H1 (cell line): ENCODE data around the gene F5.

ENCODE experiments used
- ATF2 ChIP-seq: IDR thresholded peaks from 2 replicates; pipeline ENCODE4 v1.6.1; 2012; ENCODE audit warnings: low read length, inconsistent platforms
- CTCF ChIP-seq, 3 experiments: IDR thresholded peaks; 1 replicate in 2 of 3; 2 replicates in 1 of 3; pipeline versions ENCODE4 v1.5.1 to v1.6.1; 2011; ENCODE audit warnings: low read length in 3 of 3, mild to moderate bottlenecking in 3 of 3, inconsistent platforms in 2 of 3, low read depth in 1 of 3, moderate library complexity in 1 of 3; ENCODE audit not compliant: insufficient read depth in 1 of 3; ENCODE audit errors: control extremely low read depth in 1 of 3
- JUND ChIP-seq: IDR thresholded peaks from 2 replicates; pipeline ENCODE4 v1.6.1; 2011; ENCODE audit warnings: mild to moderate bottlenecking, improper control_type of control experiment, low read length
- SIN3A ChIP-seq, 2 experiments: IDR thresholded peaks in 1 of 2; conservative IDR thresholded peaks in 1 of 2; 2 replicates each; pipeline ENCODE4 v1.6.1; 2011 to 2012; ENCODE audit warnings: low read length in 2 of 2, improper control_type of control experiment in 1 of 2, low read depth in 1 of 2, mild to moderate bottlenecking in 1 of 2

GRCh38 chr1:169514566-169515270 is 71.6 kb downstream of the F5 start:
- TF ChIP-seq JUND (no peak), ATF2 (no peak), SIN3A (conservative IDR thresholded peaks at IDR 0.05 in 1 of 2, IDR thresholded peaks at IDR 0.05 in 1 of 2; ENCODE audit: low read depth in 1 of 2, low read length in 2 of 2) (no peak), CTCF (IDR thresholded peaks at IDR 0.05; ENCODE audit: control extremely low read depth in 1 of 3, insufficient read depth in 1 of 3, low read depth in 1 of 3, low read length in 3 of 3) (no peak)
